Suprapubic skin (tissue), 3 donors: ENCODE data around the gene OLA1.

Source experiments
- CTCF ChIP-seq, 2 donors: fragments of 200-600 bp in 1 of 2; fragments of 450-650 bp in 1 of 2; sonication (generic) in 1 of 2; IDR thresholded peaks; one replicate each; pipeline ENCODE4 v1.5.1; 2016 to 2019; ENCODE audit warnings: antibody characterized with exemption in 2 of 2, mild to moderate bottlenecking in 1 of 2, moderate library complexity in 1 of 2
- POLR2A ChIP-seq, 2 donors: fragments of 450-650 bp; IDR thresholded peaks; one replicate each; pipeline ENCODE4 v1.6.1; 2017; ENCODE audit warnings: antibody characterized with exemption in 2 of 2, mild to moderate bottlenecking in 2 of 2, moderate library complexity in 2 of 2

GRCh38 chr2:174174741-174175140 lies 73.6 kb downstream of the OLA1 start:
- TF ChIP-seq CTCF (IDR thresholded peaks at IDR 0.05) (no peak), POLR2A (IDR thresholded peaks at IDR 0.05) (no peak)
